Epithelial cell of prostate (primary cell): ENCODE results near the gene TMEM74B.

Source experiments
- DNase-seq: peaks from one replicate; pipeline ENCODE4 v3.0.0-alpha.2; 2011; ENCODE audit warnings: low read depth, low spot score
- H3K27ac ChIP-seq: fragments of 450-650 bp; 2 replicates; pipeline ENCODE4 v1.5.1; 2017; ENCODE audit warnings: mild to moderate bottlenecking

TMEM74B gene

GRCh38 chr20:1206366-1207148, 21.8 kb upstream of the TMEM74B start:
- no peak overlapping the region for H3K27ac ChIP-seq
- DNase-seq: no peak

- H3K27ac ChIP-seq: no peak overlapping the region
- no peak for DNase-seq
Observed at GRCh38 chr20:1205802-1206201, 21.0 kb upstream of the TMEM74B start.

- no peak for DNase-seq
- H3K27ac ChIP-seq: no peak overlapping the region
Observed at GRCh38 chr20:1204576-1204975, 19.8 kb upstream of the TMEM74B start.

- H3K27ac ChIP-seq: no peak overlapping the region
- DNase-seq: no peak
Observed at GRCh38 chr20:1204113-1204512, 19.3 kb upstream of the TMEM74B start.

GRCh38 chr20:1203630-1204029, 18.8 kb upstream of the TMEM74B start:
- H3K27ac ChIP-seq: no peak overlapping the region
- no peak for DNase-seq

GRCh38 chr20:1202762-1203504, 18.2 kb upstream of the TMEM74B start, which contains the start of gene C20orf202:
TSS of gene C20orf202 (plus strand) at chr20:1203454. CDS start at chr20:1203586, 132 bp downstream.
- DNase-seq: no peak
- no peak within 1 kb of the TSS for H3K27ac ChIP-seq

- DNase-seq: no peak
- H3K27ac ChIP-seq: no peak overlapping the region
Observed at GRCh38 chr20:1199964-1200363, 15.2 kb upstream of the TMEM74B start.

- DNase-seq: no peak
- no peak overlapping the region for H3K27ac ChIP-seq
Observed at GRCh38 chr20:1199212-1199873, 14.6 kb upstream of the TMEM74B start.

- no peak overlapping the region for H3K27ac ChIP-seq
- DNase-seq: no peak
Observed at GRCh38 chr20:1198751-1199150, 14.0 kb upstream of the TMEM74B start.

GRCh38 chr20:1197801-1198200, 13.0 kb upstream of the TMEM74B start:
- no peak overlapping the region for H3K27ac ChIP-seq
- DNase-seq: no peak

GRCh38 chr20:1196634-1197033, 11.9 kb upstream of the TMEM74B start:
- DNase-seq: no peak
- H3K27ac ChIP-seq: no peak overlapping the region

- DNase-seq: no peak
- H3K27ac ChIP-seq: no peak overlapping the region
Observed at GRCh38 chr20:1195226-1195625, 10.4 kb upstream of the TMEM74B start.

- DNase-seq: no peak
- no peak overlapping the region for H3K27ac ChIP-seq
Observed at GRCh38 chr20:1191299-1191698, 6.5 kb upstream of the TMEM74B start.

GRCh38 chr20:1190847-1191246, 6.1 kb upstream of the TMEM74B start:
- DNase-seq: no peak
- H3K27ac ChIP-seq: no peak overlapping the region

- H3K27ac ChIP-seq: no peak overlapping the region
- DNase-seq: no peak
Observed at GRCh38 chr20:1189827-1190226, 5.0 kb upstream of the TMEM74B start.

- no peak overlapping the region for H3K27ac ChIP-seq
- DNase-seq: no peak
Observed at GRCh38 chr20:1188347-1188746, 3.6 kb upstream of the TMEM74B start.

GRCh38 chr20:1187605-1188171, 2.9 kb upstream of the TMEM74B start:
- no peak for DNase-seq
- H3K27ac ChIP-seq: no peak overlapping the region

GRCh38 chr20:1186367-1186991, 1.7 kb upstream of the TMEM74B start:
- H3K27ac ChIP-seq: no peak overlapping the region
- DNase-seq: no peak

GRCh38 chr20:1185790-1186334, 1.1 kb upstream of the TMEM74B start:
- DNase-seq: no peak
- H3K27ac ChIP-seq: no peak overlapping the region

GRCh38 chr20:1185316-1185741, 548 bp upstream of the TMEM74B start:
- no peak for DNase-seq
- H3K27ac ChIP-seq: no peak overlapping the region
